ENCODE measurements around the gene ACIN1.
A peak's percentile ranks its signal among the peaks of the same experiment; 100 is the strongest.

The ACIN1 gene

GRCh38 chr14:23009939-23010726, 84.8 kb downstream of the ACIN1 start, which contains the start of gene C14orf93:
C14orf93 (minus strand) TSS chr14:23010143; CDS start chr14:22999023, 11,120 bp downstream.
- peak; percentile 45 for DNase-seq

- DNase-seq, result no peak
Measured at GRCh38 chr14:23009483-23009938, 85.4 kb downstream of the ACIN1 start.

- no peak for DNase-seq
Measured at GRCh38 chr14:23008831-23009230, 86.1 kb downstream of the ACIN1 start.

All from SHP77 treated with DMSO at 0.1 percent for 48 hours (cell line).